GM10248 (cell line): ENCODE results near the gene TFAM.

Source experiments
- CTCF ChIA-PET: fragments of 300-600 bp; sonication (Branson Sonifier 250); formaldehyde crosslinking; extraction: SDS; loops from one replicate; lab custom pipeline; 2021; ENCODE audit warnings: antibody characterized with exemption; lab: Yijun Ruan, JAX
- POLR2A ChIA-PET: fragments of 350-650 bp; sonication (Branson Sonifier 250); formaldehyde crosslinking; extraction: SDS; loops from one replicate; lab custom pipeline; 2020; ENCODE audit warnings: antibody characterized with exemption; lab: Yijun Ruan, JAX
- DNase-seq: peaks from one replicate; pipeline ENCODE4 v3.0.0; 2012; ENCODE audit errors: extremely low spot score
- CTCF ChIP-seq: IDR thresholded peaks from 2 replicates; pipeline ENCODE4 v1.5.1; 2012; ENCODE audit warnings: mild to moderate bottlenecking, low read depth; ENCODE audit errors: extremely low read depth, missing control alignments, control extremely low read depth

TFAM gene

DNA sequence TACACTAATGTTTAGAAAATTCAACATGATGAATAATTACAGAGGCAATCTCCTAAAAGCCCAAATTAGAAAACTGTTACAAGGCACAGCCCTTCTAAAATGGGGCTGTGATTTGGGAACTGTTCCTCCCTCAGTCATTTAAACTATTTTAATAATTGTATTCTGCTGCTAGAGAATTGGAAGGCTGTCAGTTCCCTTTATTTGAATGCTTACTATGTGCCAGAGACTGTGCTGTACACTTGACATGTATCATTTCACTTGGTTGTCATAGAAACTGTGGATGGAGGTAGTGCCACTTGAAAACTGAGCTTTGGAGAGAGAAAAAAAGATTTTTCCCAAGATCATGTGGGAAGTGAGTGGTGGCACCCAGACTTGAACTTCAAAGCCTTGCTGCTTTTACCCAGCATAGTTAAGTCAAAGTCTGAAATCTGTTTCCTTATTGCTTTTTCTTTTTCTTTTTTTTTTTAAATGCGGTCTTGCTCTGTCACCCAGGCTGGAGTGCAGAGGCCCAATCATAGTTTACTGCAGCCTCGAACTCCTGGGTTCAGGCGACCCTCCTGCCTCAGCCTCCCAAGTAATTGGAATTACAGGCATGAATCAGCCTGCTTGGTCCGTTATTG lies 26.8 kb upstream of the TFAM start:
- no peak for TF ChIP-seq CTCF
- POLR2A ChIA-PET = no interaction called here
- DNase-seq = no peak
- CTCF ChIA-PET = interaction anchor here (0.7 to 2.4 kb wide), 4 partner anchors 8 to 27 kb away, joined by 3 to 7 read pairs (median 3); partner anchors contain the start of gene TFAM

GRCh38 chr10:58358947-58359346 lies 26.3 kb upstream of the TFAM start:
- ChIA-PET CTCF (interaction anchor here (0.7 to 2.4 kb wide), 4 partner anchors 9 to 27 kb away, joined by 3 to 7 read pairs (median 3); partner anchors contain the start of gene TFAM), POLR2A (no interaction called here)
- no peak for TF ChIP-seq CTCF
- DNase-seq = no peak

- CTCF ChIA-PET = interaction anchor here (0.8 to 2.4 kb wide), 5 partner anchors 8 to 26 kb away, joined by 3 to 7 read pairs (median 5); partner anchors contain the start of gene TFAM
- no peak for TF ChIP-seq CTCF
- DNase-seq = no peak
- POLR2A ChIA-PET = no interaction called here
Measured at GRCh38 chr10:58359541-58359940, 25.7 kb upstream of the TFAM start.

GRCh38 chr10:58360412-58361004 lies 24.7 kb upstream of the TFAM start:
- DNase-seq = no peak
- no peak for TF ChIP-seq CTCF
- ChIA-PET CTCF (interaction anchor here (1.2 to 2.4 kb wide), 3 partner anchors 9 to 25 kb away, joined by 5 to 7 read pairs (median 6); partner anchors contain the start of gene TFAM), POLR2A (no interaction called here)

- ChIA-PET CTCF (interaction anchor here (1.4 to 1.9 kb wide), 2 partner anchors 12 to 23 kb away, joined by 3 to 6 read pairs; no protein-coding TSS in a partner anchor), POLR2A (no interaction called here)
- DNase-seq = no peak
- TF ChIP-seq CTCF = no peak
Measured at GRCh38 chr10:58361353-58361752, 23.9 kb upstream of the TFAM start.

DNA sequence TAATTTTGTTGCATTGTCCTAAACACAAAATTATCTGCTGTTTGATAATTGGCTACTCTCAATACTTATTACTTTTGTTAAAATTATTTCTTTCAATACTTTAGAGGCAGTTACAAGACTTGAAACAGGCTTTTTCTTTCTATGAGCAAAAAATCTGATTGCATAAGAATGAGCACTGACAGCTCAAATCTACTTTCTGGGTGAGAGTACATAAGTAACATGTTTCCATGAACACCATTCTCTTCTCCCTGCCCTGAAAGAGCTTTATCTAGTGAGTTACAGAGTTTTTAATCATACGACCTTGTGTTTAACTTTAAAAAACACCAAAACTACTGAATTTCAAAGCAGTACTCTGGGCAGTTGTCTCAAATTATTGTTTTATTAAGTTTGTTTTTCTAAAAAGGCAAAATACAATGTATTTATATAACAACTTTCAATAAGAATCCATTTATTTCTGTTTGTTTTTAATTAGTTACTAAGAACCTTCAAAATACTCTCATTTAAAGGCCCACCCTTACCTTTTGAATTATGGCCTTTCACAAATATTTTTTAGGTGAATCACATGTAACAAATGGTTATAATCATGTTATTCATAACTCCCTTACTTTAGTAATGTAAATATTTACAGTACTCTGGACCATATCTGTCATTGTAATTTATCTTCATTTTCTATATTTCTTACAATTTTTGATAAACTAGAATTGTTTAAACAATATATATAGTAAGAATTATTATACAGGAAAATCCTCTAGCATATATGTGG lies 23.0 kb upstream of the TFAM start:
- no peak for DNase-seq
- no peak for TF ChIP-seq CTCF
- CTCF ChIA-PET = interaction anchor here (1.4 kb wide), 1 partner anchor 22 kb away, joined by 3 read pairs; no protein-coding TSS in a partner anchor
- POLR2A ChIA-PET = no interaction called here
